ENCODE data around the gene CREB1.

The CREB1 gene

GRCh38 chr2:207543272-207543671 lies 13.5 kb downstream of the CREB1 start:
- no peak for DNase-seq

- no peak for DNase-seq
Observed at GRCh38 chr2:207546822-207547221, 17.1 kb downstream of the CREB1 start.

- DNase-seq, result no peak
Observed at GRCh38 chr2:207549145-207549544, 19.4 kb downstream of the CREB1 start.

DNA sequence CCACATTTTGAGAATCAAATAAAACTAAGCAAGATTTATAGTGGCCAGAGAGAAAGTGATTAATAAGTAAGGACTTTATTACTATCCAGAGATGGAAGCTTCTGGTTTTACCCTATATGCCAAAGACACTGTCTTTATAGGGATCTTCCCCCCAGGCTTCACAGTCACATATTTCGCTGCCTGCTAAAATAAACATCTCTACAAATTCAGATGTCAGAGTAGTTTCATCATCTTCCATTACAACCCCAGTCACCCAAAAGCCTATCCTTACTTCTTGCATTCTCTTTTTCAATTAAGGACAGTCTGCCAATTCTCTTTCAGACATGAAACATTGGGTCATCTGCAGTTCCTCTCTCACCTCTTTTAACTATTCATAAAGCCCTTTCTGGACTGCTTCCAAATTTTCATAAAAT lies 28.3 kb downstream of the CREB1 start:
- DNase-seq, result no peak

GRCh38 chr2:207561386-207562080 lies 31.8 kb downstream of the CREB1 start:
- no peak for DNase-seq

DNA sequence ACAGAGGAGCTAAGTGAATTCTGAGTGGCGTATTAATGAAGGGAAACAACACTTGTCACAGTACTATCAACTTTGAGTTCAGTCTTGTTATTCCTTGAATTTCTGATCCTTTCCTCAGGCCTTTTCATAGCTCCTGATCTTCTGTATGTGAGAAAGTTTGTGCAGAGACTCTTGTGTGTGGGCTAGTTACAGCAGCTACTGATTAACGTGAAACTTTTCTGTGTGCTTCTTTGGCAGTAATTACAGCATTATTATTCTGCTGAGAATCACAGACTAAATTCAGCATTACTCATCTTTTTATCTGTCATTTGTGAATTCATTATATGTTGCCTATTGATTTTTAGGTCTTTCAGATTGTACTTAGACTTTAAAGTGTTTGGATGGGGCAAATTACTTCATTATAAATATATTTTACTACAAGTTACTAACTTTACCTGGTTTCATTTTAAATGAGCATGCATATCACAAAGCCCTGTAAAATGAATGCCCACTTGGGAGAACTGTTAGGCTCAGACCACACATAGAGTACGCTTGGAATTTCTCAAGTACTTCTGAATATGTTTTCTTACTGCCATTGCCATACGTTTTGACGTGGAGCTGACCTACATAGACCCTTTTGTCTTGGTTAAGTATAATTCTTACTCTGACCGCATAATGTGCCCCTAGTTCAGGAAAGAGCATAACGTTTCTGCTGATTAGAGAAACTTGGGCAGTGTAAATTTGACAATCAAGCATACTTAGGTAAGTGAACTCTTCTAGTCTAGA lies 36.2 kb downstream of the CREB1 start:
- DNase-seq, result no peak

DNA sequence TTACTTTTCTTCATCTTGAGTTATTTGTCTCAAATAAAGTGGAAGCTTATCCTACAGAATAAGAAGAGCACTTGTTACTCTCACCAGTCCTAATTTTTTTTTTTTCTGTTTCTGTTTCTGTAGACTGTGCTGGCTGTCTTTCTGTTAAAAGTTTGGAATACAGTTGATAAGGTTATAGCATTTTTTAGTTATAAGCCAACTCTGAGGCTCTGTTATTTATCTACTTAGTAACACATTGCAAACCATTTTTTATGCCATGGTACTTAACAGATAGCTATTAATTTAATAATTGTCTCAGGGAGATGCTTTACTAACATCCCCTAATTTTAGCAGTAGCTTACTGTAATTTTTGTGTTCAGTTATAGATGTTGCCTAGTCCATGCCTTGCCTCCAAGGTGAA lies 37.9 kb downstream of the CREB1 start:
- DNase-seq, result no peak

- DNase-seq, result no peak
Observed at GRCh38 chr2:207571370-207571769, 41.6 kb downstream of the CREB1 start.

DNA sequence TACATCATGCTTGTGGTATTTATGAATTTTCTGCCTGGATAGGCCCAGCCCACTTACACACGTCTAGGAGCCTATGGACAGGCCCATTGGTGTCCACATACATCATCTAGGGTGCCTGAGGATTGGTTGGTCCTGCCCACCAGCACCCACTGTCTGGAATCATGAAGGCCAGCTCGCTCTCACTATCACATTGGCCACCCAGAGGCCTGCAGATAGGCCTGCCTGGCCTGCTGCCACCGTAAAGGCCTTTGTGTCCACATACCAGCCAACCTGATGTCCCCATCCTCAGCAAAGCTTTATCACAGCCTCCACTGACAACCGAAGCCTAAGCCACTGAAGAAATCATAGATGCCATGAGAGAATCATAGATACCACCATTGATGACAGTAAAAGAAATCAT lies 55.2 kb downstream of the CREB1 start:
- DNase-seq, result no peak

- DNase-seq, result no peak
Observed at GRCh38 chr2:207587305-207587704, 57.5 kb downstream of the CREB1 start.

DNA sequence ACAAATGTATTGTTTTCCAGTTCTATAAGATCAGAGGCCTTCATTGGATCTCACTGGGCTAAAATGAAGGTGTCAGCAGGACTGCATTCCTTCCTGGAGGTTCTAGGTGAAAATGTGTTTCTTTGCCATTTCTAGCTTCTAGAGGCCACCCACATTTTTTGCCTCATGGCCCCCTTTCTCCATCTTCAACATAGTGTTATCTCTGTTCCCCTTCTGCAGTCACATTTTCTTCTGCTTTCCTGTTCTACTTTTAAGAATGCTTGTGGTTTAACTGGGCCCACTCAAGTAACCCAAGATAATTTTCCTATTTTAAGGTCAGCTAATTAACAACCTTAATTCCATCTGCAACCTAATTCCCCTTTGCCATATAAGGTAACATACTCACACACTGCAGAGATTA lies 59.4 kb downstream of the CREB1 start:
- no peak for DNase-seq

DNA sequence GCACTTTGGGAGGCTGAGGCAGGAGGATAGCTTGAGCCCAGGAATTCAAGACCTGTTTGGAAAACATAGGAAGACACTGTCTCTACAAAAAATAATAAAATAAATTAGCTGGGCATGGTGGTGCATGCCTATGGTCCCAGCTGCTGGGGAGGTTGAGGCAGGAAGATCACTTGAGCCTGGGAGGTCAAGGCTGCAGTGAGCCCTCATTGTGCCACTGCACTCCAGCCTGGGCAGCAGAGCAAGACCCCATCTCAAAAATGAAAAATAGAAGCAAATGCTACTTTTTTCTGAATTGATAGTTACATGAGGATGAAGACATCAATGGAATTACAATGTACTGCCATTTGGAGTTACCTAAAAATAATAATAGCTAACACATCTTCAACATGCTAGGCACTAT lies 63.5 kb downstream of the CREB1 start:
- DNase-seq, result no peak

DNA sequence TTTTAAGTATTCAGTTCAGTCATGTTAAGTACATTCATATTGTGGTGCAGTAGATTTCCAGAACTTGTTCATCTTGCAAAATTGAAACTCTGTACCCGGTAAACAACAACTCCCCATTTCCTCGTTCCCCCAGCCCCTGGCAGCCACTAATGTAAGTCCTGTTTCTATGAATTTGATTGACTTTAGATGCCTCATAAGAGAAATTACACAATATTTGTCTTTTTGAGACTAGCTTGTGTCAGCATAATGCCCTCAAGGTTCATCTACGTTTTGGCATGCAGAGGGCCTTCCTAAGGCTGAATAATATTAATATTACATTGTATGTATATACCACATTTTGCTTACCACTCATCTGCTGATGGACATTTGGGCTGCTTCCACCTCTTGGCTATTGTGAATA lies 64.5 kb downstream of the CREB1 start:
- DNase-seq, result no peak

- no peak for DNase-seq
Observed at GRCh38 chr2:207594731-207595130, 65.0 kb downstream of the CREB1 start.

GRCh38 chr2:207599636-207600035 lies 69.9 kb downstream of the CREB1 start:
- DNase-seq, result no peak

GRCh38 chr2:207600231-207600630 lies 70.5 kb downstream of the CREB1 start:
- no peak for DNase-seq

DNA sequence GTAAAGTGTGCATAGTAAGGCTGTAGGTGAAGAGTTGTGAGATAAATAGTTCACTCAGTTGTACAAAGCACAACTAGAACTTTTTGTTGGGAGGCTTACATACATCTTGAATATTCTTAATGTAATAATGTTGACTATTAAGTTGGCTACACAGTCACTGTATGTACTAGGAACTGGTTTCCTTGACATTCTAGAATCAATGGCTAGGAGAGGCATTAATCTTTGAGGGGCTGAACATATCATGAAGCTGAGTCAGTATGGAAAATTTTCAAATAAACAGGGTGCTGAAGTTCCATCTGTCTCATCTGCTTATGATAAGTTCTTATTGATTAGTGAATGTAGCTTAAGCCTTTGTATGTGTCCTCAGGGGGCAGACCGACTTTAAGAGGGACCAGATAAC lies 72.0 kb downstream of the CREB1 start:
- no peak for DNase-seq

DNA sequence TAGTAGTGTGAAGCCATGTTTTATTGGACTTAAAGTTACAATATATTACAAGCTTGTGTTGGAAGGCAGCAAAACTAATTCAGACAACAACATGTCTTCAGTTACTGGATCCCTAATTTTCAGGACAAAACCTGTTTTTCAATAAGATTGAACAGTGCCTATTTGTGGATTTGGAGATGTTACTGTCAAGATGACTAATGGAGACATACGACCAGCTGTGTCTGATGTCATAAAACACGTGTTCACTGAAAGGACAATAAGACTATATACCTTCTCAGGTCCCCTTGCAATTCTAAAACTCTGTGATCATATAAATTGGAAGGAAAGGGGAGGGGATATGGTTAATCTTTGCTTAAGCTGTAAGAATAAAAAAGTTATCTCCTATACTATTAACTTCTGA lies 73.7 kb downstream of the CREB1 start:
- no peak for DNase-seq

- no peak for DNase-seq
Observed at GRCh38 chr2:207606399-207606798, 76.6 kb downstream of the CREB1 start.

DNA sequence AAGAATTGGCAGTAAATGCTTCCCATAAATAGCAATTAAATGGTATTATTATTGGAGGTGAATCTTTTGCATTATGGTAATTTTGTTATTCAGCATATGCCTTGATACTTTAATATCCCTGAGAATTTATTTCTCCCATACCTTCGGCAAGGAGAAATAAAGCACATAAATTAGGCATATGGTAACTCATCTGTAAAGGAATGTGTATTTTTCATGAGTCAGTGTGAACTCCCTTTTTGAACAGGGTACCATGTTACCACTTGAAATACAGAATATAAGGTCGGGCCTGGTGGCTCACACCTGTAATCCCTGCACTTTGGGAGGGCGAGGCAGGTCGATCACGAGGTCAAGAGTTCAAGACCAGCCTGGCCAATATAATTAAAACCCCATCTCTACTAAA lies 77.1 kb downstream of the CREB1 start:
- no peak for DNase-seq

- DNase-seq, result no peak
Observed at GRCh38 chr2:207612714-207613113, 83.0 kb downstream of the CREB1 start.

GRCh38 chr2:207614824-207615223 lies 85.1 kb downstream of the CREB1 start:
- no peak for DNase-seq

GRCh38 chr2:207616185-207616584 lies 86.4 kb downstream of the CREB1 start:
- DNase-seq, result no peak

- no peak for DNase-seq
Observed at GRCh38 chr2:207617011-207617671, 87.4 kb downstream of the CREB1 start.
